H9 (cell line): ENCODE data around the gene PAK6. TPM values are rescaled to one million over a fixed set of nuclear protein-coding genes. Genes with fewer than 3 reads are reported as not detected.

ENCODE experiments used
- DNase-seq: peaks from one replicate; pipeline ENCODE4 v3.0.0-alpha.2; 2017
- H2AFZ ChIP-seq: one replicate; pipeline ENCODE4 v1.6.1; 2013; ENCODE audit warnings: mild to moderate bottlenecking, low read length, control low read depth, moderate library complexity
- H2AK5ac ChIP-seq: 2 replicates; pipeline ENCODE4 v1.6.1; 2013; ENCODE audit warnings: low read length, control low read depth, mixed read lengths; ENCODE audit not compliant: insufficient read length
- H2BK120ac ChIP-seq: one replicate; pipeline ENCODE4 v1.6.1; 2013; ENCODE audit warnings: low read depth, mild to moderate bottlenecking, low read length, control low read depth, inconsistent platforms; ENCODE audit not compliant: poor library complexity, severe bottlenecking
- H2BK12ac ChIP-seq: 2 replicates; pipeline ENCODE4 v1.6.1; 2013; ENCODE audit warnings: low read length, control low read depth, mixed read lengths, low read depth; ENCODE audit not compliant: insufficient read length
- H2BK15ac ChIP-seq: 2 replicates; pipeline ENCODE4 v1.6.1; 2013; ENCODE audit warnings: low read depth, low read length, control low read depth
- H2BK20ac ChIP-seq: one replicate; pipeline ENCODE4 v1.6.1; 2013; ENCODE audit warnings: low read depth, mild to moderate bottlenecking, low read length, control low read depth, inconsistent platforms; ENCODE audit not compliant: poor library complexity, severe bottlenecking
- H2BK5ac ChIP-seq: 2 replicates; pipeline ENCODE4 v1.6.1; 2013; ENCODE audit warnings: low read length, control low read depth, mixed read lengths; ENCODE audit not compliant: insufficient read length
- H3K14ac ChIP-seq: 2 replicates; pipeline ENCODE4 v1.6.1; 2013; ENCODE audit warnings: low read length, control low read depth; ENCODE audit not compliant: insufficient read depth
- H3K18ac ChIP-seq: 2 replicates; pipeline ENCODE4 v1.6.1; 2013; ENCODE audit warnings: low read depth, mild to moderate bottlenecking, mixed read lengths, low read length, control low read depth; ENCODE audit not compliant: insufficient read length
- H3K23ac ChIP-seq: 2 replicates; pipeline ENCODE4 v1.6.1; 2013; ENCODE audit warnings: low read length, control low read depth, mixed read lengths, low read depth; ENCODE audit not compliant: insufficient read length
- H3K23me2 ChIP-seq: 2 replicates; pipeline ENCODE4 v1.6.1; 2013; ENCODE audit warnings: low read depth, mild to moderate bottlenecking, mixed read lengths, low read length, control low read depth; ENCODE audit not compliant: insufficient read length, poor library complexity, severe bottlenecking
- H3K27ac ChIP-seq: 2 replicates; pipeline ENCODE4 v1.5.1; 2013; ENCODE audit warnings: low read length, control low read depth, mixed read lengths, low read depth; ENCODE audit not compliant: insufficient read length
- H3K27me3 ChIP-seq: 2 replicates; pipeline ENCODE4 v1.6.1; 2013; ENCODE audit warnings: low read length, control low read depth, inconsistent platforms; ENCODE audit not compliant: insufficient read depth
- H3K4ac ChIP-seq: 2 replicates; pipeline ENCODE4 v1.6.1; 2013; ENCODE audit warnings: low read depth, mild to moderate bottlenecking, control low read depth, inconsistent platforms, low read length, moderate library complexity
- H3K4me1 ChIP-seq: 2 replicates; pipeline ENCODE4 v1.6.1; 2013; ENCODE audit warnings: low read length, control low read depth, inconsistent platforms; ENCODE audit not compliant: insufficient read depth
- H3K4me2 ChIP-seq: 2 replicates; pipeline ENCODE4 v1.6.1; 2013; ENCODE audit warnings: low read length, control low read depth, mixed read lengths; ENCODE audit not compliant: insufficient read length, insufficient read depth
- H3K56ac ChIP-seq: 2 replicates; pipeline ENCODE4 v1.6.1; 2013; ENCODE audit warnings: low read depth, mild to moderate bottlenecking, mixed read lengths, low read length, control low read depth; ENCODE audit not compliant: insufficient read length
- H3K79me1 ChIP-seq: 2 replicates; pipeline ENCODE4 v1.6.1; 2013; ENCODE audit warnings: low read depth, mild to moderate bottlenecking, moderate library complexity, low read length, control low read depth, inconsistent platforms; ENCODE audit not compliant: insufficient read depth, poor library complexity, severe bottlenecking
- H3K79me2 ChIP-seq: 2 replicates; pipeline ENCODE4 v1.6.1; 2013; ENCODE audit warnings: low read length, control low read depth, inconsistent platforms; ENCODE audit not compliant: insufficient read depth
- H3K9ac ChIP-seq: 2 replicates; pipeline ENCODE4 v1.6.1; 2013; ENCODE audit warnings: low read length, control low read depth, mixed read lengths; ENCODE audit not compliant: insufficient read length; ENCODE audit errors: extremely low read depth
- H3K9me3 ChIP-seq: one replicate; pipeline ENCODE4 v1.6.1; 2013; ENCODE audit warnings: low read depth, low read length, inconsistent platforms; ENCODE audit not compliant: control insufficient read depth
- H3T11ph ChIP-seq: one replicate; pipeline ENCODE4 v1.6.1; 2013; ENCODE audit warnings: mild to moderate bottlenecking, low read length, control low read depth, inconsistent platforms
- H4K20me1 ChIP-seq: one replicate; pipeline ENCODE4 v1.6.1; 2013; ENCODE audit not compliant: control insufficient read depth, insufficient read length, insufficient read depth
- H4K5ac ChIP-seq: 2 replicates; pipeline ENCODE4 v1.6.1; 2013; ENCODE audit warnings: low read depth, mild to moderate bottlenecking, mixed read lengths, low read length, control low read depth; ENCODE audit not compliant: insufficient read length
- H4K8ac ChIP-seq: replicated peaks from 2 replicates; pipeline ENCODE4 v1.6.1; 2013; ENCODE audit warnings: low read length, control low read depth, mixed read lengths, low read depth; ENCODE audit not compliant: insufficient read length
- H4K91ac ChIP-seq: 2 replicates; pipeline ENCODE4 v1.6.1; 2013; ENCODE audit warnings: low read depth, mild to moderate bottlenecking, moderate library complexity, mixed read lengths, low read length, control low read depth; ENCODE audit not compliant: insufficient read length
- H3K27ac Mint-ChIP-seq, 3 experiments: 2 replicates in 2 of 3; 3 replicates in 1 of 3; pipeline ENCODE4 v1.8.0; 2020 to 2021; ENCODE audit warnings: mixed read lengths in 3 of 3, mild to moderate bottlenecking in 1 of 3, moderate library complexity in 1 of 3
- H3K27me3 Mint-ChIP-seq: 2 replicates; pipeline ENCODE4 v1.8.0; 2021; ENCODE audit warnings: low read depth, mild to moderate bottlenecking, moderate library complexity, mixed read lengths
- H3K36me3 Mint-ChIP-seq, 3 experiments: 2 replicates in 2 of 3; 3 replicates in 1 of 3; pipeline ENCODE4 v1.8.0; 2020 to 2021; ENCODE audit warnings: low read depth in 3 of 3, mixed read lengths in 3 of 3; ENCODE audit not compliant: insufficient read depth in 1 of 3
- H3K4me1 Mint-ChIP-seq, 2 experiments: 2 replicates each; pipeline ENCODE4 v1.8.0; 2020; ENCODE audit warnings: mixed read lengths in 2 of 2
- H3K4me3 Mint-ChIP-seq, 2 experiments: 2 replicates in 1 of 2; 3 replicates in 1 of 2; pipeline ENCODE4 v1.8.0; 2020 to 2021; ENCODE audit warnings: mild to moderate bottlenecking in 2 of 2, mixed read lengths in 2 of 2, moderate library complexity in 1 of 2
- H3K9me3 Mint-ChIP-seq, 2 experiments: 2 replicates in 1 of 2; 3 replicates in 1 of 2; pipeline ENCODE4 v1.8.0; 2020; ENCODE audit warnings: mild to moderate bottlenecking in 2 of 2, mixed read lengths in 2 of 2, moderate library complexity in 1 of 2
- total RNA-seq: library from RNA; stranded (reverse); gene quantifications from 2 replicates; pipeline ENCODE4 v1.2.1, GENCODE V29; 2021
- TF ChIP-seq, protein P1 (sequence below): fragments of 200-600 bp; sonication (generic); conservative IDR thresholded peaks from 3 replicates; pipeline ENCODE4 v1.8.0; 2021; ENCODE audit warnings: antibody characterized with exemption, mild to moderate bottlenecking

PAK6 gene
- total RNA-seq, 1 experiment from 2014 or later = 7.4 TPM

DNA sequence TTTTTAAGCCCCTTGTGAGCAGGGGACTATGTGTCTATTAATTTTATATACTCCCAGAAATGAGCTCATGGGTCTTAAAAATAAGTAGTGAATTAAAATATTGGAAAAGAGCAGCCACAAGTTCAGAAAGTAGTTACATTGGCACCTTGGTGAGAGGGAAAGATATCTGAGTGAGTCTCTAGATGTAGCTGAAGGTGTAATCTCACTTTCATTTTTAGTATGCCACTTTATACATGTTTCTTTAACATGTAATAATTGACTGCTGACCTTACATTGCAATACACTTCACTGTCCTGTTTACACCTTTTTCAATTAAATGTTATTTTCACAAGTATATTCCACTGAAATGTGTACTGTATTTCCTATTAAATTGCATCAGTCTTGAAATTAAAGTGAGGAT lies 12.1 kb upstream of the PAK6 start:
- H3K27me3 Mint-ChIP-seq = no peaks in the 10 kb centered on the region
- no peaks in the 10 kb centered on the region for H3K9me3 ChIP-seq

More for the DNA sequence above, 12.1 kb upstream of the PAK6 start:
- Histone ChIP-seq H2AK5ac (no peak overlapping the region), H2BK12ac (no peak overlapping the region), H3K23ac (no peak overlapping the region), H2BK20ac (no peak overlapping the region), H3K27ac (no peak overlapping the region), H4K8ac (no peak overlapping the region), H3K9ac (no peak overlapping the region), H3K23me2 (no peaks in the 10 kb centered on the region), H3K79me1 (no peaks in the 10 kb centered on the region), H3K4me2 (no peak overlapping the region), H4K91ac (no peak overlapping the region), H3K27me3 (no peaks in the 10 kb centered on the region), H4K5ac (no peak overlapping the region), H2BK5ac (no peak overlapping the region), H2BK15ac (no peak overlapping the region), H3K79me2 (no peaks in the 10 kb centered on the region), H3K4me1 (no peaks in the 10 kb centered on the region), H3T11ph (no peak overlapping the region), H3K4ac (no peak overlapping the region), H3K14ac (no peak overlapping the region), H2BK120ac (no peak overlapping the region), H4K20me1 (no peaks in the 10 kb centered on the region), H3K18ac (no peak overlapping the region), H3K56ac (no peak overlapping the region), H2AFZ (no peak overlapping the region)
- TF ChIP-seq, protein P1, sequence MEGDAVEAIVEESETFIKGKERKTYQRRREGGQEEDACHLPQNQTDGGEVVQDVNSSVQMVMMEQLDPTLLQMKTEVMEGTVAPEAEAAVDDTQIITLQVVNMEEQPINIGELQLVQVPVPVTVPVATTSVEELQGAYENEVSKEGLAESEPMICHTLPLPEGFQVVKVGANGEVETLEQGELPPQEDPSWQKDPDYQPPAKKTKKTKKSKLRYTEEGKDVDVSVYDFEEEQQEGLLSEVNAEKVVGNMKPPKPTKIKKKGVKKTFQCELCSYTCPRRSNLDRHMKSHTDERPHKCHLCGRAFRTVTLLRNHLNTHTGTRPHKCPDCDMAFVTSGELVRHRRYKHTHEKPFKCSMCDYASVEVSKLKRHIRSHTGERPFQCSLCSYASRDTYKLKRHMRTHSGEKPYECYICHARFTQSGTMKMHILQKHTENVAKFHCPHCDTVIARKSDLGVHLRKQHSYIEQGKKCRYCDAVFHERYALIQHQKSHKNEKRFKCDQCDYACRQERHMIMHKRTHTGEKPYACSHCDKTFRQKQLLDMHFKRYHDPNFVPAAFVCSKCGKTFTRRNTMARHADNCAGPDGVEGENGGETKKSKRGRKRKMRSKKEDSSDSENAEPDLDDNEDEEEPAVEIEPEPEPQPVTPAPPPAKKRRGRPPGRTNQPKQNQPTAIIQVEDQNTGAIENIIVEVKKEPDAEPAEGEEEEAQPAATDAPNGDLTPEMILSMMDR = no peak
- Mint-ChIP-seq H3K4me1 (no peaks in the 10 kb centered on the region), H3K27ac (no peak overlapping the region), H3K4me3 (no peak overlapping the region), H3K36me3 (peaks cover 18 to 62% (median 52%) of the 10 kb centered on the region in 3 experiments; a peak in 6 of 7 replicates), H3K9me3 (no peaks in the 10 kb centered on the region)
- no peak for DNase-seq
